CD4-positive, alpha-beta T cell treated with Interferon gamma for 1 hour (primary cell): Measurements from ENCODE around the gene ZGRF1.
A peak's percentile ranks its signal among the peaks of the same experiment; 100 is the strongest.
"Not testable (repeated sequence)": the region's sequence is repeated elsewhere in the genome, so short reads cannot be mapped to it uniquely, and the experiment has no call there.

Experiments
- DNase-seq: peaks from one replicate; pipeline ENCODE4 v3.0.0-alpha.2; 2020

ZGRF1 gene

DNA sequence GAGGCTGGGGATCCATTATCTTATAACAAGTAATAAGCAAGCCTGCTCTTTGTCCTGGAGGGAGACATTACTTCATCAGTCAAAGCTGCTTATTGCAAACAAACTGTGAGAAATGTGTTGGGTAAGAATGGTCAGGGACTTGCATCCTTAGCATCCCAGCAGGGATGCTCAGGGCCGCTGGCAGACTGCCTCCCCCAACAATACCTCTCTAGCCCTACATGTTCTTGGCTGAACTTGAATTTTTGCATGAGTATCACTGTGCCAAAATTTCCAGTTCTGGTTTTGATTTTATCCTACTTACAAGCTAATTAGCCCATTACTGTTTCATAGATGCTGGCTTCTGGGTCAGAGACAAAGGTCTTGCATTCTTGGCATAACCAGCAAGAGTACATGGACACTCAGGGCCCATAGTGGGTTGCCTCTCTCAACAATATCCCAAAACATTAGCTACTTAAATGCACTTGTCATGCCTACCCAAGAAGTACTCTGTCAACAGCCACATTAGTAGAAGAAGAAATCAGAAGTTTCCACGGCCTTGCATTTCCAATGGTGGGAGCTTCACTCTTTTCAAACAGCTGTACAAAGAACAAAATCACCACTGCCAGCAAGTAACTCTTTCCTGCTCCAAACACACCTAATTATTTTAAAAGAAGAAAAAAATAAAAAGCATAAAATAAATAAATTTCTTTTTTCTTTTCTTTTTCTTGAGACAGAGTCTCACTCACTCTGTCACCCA, 78.9 kb downstream of the ZGRF1 start:
- DNase-seq: no peak

DNA sequence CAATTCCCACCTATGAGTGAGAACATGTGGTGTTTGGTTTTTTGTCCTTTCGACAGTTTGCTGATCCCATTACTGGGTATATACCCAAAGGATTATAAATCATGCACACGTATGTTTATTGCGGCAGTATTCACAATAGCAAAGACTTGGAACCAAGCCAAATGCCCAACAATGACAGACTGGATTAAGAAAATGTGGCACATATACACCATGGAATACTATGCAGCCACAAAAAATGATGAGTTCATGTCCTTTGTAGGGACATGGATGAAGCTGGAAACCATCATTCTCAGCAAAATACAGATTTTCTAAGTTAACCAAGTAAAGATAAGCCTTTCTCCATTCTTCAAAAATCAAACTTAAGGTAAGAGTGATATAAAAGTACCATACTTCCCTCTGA, 82.4 kb downstream of the ZGRF1 start:
- DNase-seq: not testable (repeated sequence)

DNA sequence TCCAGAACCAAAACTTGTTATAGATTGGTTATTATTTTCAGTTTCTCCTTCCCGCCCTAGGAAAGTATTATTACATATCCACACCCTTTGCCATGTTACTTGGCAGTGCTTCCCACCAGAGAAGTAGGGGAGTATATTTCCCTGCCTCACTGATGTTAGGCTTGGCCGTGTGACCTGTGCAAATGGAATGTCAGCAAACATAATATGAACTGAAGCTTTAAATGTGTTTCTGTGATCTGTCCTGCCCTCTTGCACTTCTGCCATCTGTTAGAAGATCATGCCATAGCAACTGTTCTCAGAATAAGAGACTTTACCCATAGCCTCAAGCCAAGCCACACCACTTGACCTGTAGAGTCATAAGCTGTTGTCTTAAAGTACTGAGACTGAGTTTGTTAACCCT, 84.0 kb downstream of the ZGRF1 start:
- no peak for DNase-seq

DNA sequence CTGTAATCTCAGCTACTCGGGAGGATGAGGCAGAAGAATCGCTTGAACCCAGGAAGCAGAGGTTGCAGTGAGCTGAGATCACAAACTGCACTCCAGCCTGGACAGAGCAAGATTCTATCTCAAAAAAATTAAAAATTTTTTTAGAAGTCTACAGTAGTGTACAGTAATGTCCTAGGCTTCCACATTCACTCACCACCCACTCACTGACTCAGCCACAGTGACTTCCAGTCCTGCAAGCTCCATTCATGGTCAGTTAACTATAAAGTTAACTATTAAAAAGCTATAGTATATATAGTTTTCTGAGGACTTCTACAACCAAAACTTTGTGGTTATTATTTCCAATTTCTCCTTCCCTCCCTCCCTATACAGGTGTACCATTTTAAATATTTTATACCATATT, 86.0 kb downstream of the ZGRF1 start:
- DNase-seq: no peak

DNA sequence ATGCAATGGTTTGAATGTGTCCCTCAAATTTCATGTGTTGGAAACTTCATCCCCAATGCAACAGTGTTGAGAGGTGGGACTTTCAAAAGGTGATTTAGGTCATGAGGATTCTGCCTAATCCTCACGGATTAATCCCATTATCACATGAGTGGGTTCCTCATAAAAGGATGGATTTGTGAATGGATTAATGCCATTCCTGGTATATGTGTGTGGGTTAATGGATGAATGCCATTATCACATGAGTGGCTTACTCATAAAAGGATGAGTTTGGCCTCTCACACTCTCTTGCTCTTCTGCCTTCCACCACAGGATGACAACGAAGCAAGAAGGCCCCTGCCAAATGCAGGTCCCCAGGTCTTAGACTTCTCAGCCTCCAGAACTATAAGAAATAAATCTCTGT, 90.2 kb downstream of the ZGRF1 start:
- DNase-seq: no peak

DNA sequence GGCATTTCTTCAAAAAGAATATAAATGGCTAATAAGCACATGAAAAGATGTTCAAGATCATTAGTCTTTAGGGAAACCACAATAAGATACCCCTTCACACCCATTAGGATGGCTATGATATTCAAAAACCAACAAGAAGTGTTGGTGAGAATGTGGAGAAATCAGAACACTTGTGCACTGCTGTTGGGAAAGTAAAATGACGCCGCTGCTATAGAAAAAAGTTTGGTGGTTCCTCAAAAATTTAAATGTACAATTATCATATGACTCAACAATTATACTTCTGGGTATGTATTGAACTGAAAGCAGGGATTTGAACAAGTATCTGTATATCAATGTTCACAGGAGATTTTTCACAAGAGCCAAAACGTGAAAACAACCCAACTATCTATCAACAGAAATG, 91.4 kb downstream of the ZGRF1 start:
- no peak for DNase-seq

DNA sequence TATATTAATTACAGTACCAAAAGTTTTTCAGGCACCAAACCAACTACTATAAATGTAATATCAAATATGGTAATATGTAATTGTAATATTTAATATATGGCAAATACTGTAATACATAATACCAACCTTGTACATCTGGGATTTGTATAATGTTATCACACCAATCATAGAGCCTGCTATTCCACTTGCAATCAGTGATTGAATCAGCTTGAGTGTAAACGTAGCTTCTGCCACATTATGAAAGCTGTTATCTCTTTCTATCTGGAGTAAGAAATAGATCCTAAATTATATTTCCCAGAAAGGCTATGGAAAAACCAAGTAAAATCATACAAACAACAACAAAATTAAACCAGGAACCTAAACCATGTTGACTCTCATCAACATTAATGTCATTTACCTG, 96.0 kb downstream of the ZGRF1 start:
- no peak for DNase-seq

DNA sequence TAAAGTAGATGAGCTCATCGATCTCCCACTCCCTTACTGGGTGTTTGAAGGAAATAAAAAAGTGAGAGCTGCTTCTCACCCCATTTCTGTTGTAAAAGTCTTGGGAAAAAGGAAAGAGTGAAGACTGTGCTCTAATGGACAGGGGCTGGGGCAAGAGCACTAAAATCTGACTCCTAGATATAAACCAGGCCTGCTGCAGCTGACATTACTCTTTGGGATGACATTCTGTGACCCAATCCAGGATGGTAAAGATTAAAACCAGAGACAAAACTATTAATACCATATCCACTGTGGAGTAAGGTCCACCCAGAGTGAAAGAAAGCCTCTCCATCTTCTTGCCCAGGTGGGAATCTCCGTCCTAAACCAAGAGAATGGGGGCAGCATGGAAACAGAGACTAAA, 100.6 kb downstream of the ZGRF1 start:
- DNase-seq: no peak

DNA sequence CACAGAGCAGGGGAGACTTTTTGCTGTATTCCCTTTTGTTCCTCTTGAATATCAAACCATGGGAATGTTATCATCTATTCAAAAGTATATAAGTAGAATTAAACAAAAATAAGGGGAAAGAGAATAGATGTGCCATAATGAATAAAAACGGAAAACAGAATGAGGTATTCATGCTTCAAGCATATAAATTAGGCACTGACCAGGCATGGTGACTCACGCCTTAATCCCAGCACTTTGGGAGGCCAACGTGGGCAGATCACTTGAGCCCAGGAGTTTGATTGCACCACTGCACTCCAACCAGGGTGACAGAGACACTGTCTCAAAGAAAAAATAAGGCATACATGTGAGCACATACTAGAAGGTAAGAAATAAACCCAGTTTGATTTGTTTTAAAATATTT, 104.4 kb downstream of the ZGRF1 start:
- DNase-seq: no peak

DNA sequence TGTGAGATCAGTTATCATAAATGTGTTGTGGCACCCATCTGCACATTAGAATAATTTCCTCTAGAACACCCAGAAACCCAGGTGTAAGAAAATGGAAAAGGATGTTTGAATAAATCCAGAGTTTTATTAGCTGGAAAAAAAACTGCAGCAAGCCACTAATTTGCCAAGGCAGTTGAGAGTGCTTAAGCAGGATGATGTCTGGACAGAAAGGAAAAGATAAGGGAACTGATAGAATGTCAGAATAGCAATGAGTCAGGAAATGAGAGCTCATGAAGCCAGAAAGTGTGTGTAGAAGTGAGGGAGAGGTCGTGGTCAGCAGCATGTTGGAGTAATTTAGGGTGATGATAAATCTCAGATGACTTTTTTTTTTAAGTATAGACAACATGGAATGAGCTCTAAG, 105.6 kb downstream of the ZGRF1 start:
- no peak for DNase-seq

DNA sequence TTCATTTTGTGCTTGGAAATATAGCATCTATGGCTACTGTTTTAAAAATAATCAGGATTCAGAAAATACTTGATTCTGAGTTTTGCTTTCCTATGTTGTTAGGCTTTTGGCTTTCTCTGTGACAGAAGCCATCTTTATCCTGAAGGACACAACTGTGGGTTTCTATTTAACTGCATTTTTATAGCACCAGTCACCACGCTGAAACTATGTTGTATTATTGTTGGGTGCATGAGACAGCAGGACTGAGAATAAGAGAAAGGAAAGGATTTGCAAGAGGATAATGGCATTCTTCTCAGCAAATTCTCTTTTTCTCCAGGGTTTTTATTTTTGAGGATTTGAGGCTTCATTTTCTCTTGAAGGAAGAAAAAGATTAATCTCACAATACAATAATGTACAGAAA, 110.6 kb downstream of the ZGRF1 start:
- DNase-seq: no peak

DNA sequence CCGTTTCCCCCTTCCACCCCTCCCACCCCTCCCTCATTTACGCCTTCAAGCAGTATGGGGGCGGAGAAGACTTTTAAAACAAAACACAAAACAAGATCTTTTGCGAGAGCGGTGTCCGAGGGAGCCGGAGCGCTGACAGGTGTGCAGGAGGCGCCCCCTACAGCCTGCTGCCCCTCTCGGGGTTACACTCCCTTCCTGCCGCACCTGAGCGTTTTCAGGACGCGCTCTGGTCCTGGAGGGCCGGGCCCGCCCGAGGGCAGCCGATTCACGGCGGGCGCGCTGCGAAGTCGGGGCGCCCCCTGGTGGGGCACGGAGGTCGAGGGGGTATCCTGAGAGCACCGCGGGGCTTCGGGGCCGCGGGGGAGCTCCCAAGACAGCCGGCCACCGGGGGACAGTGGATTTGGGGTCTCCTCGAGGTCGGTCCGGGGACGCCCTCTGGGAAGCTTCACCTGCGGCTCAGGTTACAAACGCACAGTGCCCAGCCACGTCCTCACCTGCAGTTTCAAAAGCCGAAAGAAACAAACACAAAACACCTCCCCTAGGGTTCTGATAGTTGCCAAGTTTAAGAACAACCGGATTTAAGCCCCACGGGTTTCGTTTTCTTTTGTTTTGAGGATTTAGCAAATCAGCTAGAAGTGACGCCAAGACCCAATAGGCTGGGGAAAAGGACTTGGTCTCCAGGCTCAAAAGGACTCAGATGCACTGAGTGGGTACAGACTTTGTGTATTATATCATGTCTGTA, 112.8 kb downstream of the ZGRF1 start:
- DNase-seq: peak; percentile 69

DNA sequence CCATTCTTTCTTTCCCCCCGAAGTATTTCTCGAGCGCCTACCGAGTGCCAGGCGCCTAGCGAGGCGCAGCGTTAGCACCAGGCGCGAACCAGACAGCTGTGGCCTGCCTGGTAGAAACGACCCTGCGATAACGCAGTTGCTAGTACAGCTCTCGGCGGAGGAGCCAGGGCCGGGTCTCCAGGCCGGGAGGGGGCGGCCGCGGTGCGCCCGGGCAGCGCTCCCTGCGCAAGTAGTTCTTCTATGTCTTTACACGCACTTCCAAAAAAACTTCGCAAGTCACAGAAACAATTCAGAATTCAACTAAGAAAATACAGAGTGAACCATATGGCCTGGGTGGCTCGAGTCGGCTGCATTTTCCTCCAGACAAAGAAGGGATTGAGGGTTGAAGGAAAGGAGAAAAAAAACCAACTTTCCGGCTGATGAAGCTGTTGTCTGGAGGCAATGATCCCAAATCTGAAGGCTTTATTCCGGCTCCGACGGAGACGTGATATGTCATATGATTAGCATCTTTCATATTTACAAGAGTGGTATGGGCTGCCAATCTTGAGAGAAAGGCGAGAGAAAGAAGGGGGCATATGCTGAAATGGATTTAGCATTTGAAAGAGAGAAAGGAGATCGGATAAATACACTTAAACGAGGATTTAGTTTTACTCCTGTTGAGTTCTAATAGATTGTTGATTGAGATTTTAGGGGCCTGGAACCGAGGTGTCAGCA, 113.5 kb downstream of the ZGRF1 start:
- peak; percentile 29 for DNase-seq

DNA sequence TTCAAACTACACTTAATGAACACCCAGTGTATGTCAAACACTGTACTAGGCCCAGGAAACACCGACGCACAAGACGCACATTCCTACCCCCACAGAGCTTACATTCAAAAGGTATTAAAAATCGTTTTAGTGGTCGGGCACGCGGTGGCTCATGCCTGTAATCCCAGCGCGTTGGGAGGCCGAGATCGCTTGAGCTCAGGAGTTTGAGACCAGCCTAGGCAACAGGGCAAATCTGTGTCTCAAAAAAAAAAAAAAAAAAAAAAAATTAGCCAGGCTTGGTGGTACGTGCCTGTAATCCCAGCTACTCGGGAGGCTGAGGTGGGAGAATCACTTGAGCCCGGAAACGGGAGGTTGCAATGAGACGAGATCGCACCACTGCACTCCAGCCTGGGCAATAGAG, 114.3 kb downstream of the ZGRF1 start:
- not testable (repeated sequence) for DNase-seq

DNA sequence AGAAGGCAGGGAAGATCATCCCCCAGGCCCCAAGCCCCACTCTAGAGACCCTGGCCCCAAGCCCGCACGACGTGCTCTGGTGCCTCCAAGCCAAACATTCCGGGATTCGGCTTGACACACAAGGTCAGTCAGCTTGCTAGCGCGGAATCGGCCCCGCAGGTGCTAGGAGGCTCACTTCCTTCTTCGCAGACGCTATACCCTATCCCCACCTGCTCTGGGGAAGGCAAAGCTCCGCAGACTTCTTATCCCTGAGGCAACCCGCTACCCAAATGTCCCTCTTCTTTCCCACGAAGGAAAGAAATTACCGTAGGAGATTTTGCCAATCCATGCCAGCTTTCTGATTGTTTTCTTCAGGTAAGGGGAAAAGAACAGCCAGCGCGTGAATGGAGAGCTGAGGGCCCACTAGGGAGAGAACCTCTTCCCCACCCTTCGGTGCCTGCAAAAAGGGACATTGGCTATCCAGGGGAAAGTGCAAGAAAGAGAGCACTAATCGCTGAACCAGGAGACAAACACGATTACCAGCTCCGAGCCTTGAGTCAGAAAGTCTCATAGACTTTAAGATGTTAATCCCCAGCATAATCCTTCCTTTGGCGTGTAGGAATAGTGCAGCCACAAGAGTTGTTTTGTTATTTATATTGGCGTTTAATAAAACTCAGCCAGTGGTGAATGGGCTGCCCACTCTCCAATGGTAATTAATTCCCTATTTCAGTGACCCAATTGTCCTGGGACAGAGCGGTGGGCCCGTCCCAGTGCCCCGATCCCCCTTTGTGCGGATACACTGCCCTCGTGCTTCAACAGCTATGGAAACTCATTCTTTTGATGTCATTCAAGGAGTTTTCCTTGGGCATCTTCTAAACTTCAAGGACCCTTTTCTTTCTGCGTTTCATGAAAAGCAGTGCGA, 115.3 kb downstream of the ZGRF1 start:
- DNase-seq: no peak

DNA sequence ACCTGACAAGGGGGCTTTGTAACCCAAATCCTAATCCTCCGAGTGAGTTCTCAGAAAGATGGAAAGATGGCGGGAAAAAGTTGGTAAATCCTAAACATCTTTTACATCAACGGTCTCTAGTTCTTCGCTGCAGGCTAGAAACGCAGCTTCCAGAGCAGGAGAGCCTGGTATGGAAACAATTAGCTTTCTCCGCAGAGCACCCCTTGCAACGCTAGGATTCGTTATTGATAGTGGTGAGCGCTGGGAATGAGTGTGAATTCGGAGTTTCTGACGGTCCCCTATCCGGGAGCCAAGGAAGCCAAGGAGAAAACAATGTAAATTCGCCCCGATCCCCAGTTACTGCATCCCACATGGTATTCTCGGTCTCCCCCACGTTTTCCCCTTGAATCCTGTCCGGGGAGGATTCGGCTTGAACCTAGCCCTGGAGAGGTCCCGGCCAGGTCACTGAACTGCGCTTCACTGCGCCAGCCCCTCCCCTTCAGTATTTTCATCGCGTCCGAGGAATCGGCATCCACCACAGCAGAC, 116.0 kb downstream of the ZGRF1 start:
- no peak for DNase-seq

DNA sequence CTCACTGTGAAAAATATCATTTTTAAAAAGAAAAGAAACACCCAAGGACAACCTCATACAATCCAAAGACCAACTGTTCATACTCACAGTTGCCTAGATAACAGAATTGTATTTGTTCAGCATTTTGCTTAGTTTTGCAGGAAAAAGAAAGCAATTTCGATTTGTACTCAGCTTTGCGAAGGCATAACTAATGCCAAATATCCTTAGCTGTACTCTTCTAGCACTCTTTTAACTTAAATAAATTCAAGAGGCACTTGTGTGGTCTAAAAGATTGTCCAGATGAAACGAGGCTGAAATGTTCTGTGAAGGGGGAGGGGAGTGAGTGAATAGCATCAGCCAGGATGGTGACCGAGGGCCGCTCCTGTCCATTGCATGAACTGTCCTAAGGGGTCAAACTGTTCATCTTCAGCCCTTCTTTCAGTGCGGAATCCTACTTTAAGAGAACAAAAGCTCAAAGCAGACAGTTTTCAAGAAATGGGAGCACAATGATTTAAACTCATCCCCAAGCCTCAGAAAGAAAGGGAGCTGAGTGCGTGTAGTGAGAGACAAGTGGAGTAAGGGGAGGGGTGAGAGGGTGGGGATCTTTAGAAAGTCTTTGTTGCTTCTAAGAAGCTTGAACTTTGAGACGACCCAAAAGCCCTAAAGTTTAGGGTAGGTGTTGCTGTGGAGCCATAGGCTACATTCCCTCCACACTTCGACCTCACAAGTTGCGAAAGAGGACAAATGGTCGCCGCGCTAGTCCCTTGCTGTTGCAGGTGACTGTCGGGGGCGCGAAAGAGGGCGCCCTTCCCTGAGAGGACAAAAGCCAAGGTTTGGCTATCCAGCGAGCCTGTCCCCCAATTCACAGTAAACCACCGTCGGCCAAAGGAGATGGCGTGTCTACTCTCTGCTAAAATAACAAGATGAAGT, 116.8 kb downstream of the ZGRF1 start:
- no peak for DNase-seq

DNA sequence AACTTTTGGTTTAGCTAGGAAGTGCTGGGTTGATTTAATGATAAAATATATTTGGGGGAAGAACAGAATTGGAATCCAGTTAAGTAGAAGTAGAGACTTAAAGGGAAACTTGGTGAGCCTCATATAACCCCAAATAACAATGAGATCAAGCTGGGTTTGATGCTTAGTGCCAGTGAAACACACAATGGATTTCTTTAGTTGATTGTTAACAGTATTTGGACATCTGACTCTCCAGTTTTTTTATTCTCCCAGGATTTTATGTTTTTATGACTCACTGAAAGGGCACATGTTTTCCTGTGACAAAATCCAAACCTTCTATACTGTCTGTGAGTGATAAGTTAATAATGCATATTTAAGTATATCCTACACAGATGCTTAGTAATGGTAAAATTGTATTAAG, 118.0 kb downstream of the ZGRF1 start:
- no peak for DNase-seq

DNA sequence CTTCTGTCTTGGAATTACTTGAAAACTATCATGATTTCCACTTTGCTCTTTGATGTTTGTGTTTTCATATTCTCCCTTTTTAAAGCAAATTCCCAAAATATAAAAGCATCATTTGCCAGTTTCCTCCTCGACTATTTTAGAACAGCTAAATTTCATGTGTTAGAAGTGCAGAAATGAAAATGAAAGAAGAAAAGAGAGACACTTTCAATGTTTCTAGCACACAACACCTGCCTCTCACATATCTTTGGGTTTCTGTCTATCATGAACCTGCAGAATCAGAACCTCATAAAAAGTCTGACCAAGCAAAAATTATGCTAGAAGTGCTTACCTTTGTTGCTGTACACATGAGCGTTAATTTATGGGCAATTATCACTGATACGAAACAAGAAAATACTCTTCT, 118.8 kb downstream of the ZGRF1 start:
- DNase-seq: no peak

DNA sequence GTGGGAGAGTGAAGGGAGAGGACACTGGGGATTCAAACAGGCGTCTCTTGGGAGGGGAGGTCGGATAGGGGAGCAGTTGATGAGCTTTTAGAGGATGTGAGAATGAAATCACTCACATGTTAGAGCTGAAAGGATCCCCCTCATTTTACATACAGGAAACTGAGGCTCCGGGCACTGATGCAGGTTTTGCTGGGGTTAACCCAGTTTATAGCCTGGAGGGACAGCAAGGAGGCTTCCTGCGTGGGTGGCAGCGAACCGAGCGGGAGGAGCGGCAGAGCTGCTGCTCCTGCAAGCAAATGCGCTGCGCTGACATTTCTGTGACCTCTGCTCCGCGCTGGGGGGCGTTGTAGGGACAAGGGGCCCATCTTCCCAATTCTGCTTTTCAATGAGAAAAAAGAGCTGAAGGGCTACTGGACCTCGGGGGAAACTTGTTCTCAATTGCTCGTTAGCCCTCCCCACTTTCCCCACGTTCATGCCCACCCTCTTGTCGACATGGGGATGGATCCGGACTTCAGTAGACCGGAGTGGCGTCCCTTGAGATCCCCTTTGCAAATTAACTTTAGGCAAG, 119.6 kb downstream of the ZGRF1 start:
- no peak for DNase-seq

DNA sequence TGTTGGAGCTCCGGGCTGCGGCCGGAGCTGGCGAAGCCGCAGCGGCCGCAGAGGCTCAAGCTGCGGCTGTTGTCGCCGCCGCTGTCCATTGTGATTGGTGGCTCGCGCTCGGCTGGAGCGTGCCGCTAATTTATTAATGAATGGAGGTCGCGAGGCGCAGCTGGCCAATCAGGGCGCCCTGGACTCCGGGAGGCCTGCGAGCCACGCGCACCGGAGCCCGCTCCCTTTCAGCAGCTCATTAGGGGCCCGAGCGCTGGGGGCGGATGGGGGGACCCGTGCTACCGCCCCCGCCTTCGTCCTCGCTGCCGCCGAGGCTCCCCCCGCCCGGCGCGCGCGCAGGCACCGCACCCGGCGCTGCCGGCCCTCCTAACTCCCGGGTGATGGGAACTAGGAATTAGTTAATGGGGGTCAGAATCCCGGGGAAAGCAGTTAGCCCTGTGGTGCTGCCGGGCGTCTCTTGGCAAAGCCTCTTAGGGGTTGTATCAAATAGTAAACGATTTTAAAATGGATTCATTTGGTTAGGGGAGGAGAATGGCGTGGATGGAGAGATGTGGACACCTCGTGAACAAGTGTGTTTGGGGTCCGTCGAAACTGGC, 120.1 kb downstream of the ZGRF1 start:
- DNase-seq: no peak
